NCI-H82 treated with DMSO at 0.1 percent for 48 hours (cell line): ENCODE measurements around the gene TEX29.

Experiments
- DNase-seq: peaks from one replicate; lab custom pipeline; 2025; ENCODE audit not compliant: unreplicated experiment; lab: John Stamatoyannopoulos, UW

Gene TEX29

DNA sequence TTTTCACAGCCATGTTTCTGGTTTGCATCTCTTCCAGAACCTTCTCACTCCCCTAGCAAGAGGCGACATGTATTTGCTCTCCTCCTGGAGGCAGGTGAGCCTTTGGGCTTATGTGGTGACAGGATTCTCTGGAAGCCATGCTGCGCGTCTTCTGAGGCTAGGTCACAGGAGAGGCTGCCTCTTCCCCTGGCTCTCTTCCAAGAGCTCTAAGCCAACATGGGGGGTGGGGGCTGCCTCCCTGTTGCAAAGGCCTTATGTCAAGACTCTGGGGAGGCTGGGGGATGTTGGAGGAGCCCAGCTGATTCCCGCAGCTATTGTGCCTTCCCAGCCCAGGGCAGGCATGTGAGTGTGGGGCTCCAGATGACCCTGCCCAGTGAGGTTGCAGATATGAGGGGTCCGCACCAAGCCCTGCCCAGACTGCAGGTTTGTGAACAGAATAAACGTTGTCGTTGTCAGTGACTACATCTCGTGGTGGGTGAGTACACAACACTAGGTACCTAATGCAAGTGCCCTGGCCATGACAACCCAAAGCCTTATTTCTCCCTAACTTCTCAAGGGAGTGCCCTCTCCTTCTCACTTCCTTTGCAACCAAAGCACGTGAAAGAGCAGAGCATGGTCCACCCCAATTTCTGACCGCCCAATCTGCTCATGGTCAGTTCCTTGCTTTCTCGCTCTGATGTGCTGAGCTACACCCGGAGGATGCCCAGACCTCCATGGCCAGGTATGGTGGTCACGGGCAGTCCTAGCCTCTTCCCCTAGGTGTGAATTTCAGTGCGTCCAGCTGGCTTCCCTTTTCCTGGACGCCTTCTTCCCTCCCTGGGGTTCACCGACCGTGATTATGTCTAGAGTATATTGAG, 44.9 kb downstream of the TEX29 start:
- DNase-seq: no peak

DNA sequence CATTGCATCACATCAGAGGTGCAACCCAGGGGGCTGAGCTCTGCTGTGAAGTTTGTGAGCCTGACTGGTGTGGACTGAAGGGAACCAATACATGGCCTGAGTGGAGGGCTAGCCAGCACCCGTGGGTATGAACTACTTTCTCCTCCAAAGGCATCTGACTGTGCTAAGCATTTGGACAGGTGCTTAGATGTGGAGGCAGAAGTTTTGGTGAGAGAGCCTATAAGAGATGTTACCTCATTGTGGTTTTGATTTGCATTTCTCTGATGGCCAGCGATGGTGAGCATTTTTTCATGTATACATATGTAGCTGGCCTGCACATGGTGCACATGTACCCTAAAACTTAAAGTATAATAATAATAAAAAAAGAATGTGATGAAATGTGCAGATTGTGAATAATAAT, 46.9 kb downstream of the TEX29 start:
- no peak for DNase-seq

DNA sequence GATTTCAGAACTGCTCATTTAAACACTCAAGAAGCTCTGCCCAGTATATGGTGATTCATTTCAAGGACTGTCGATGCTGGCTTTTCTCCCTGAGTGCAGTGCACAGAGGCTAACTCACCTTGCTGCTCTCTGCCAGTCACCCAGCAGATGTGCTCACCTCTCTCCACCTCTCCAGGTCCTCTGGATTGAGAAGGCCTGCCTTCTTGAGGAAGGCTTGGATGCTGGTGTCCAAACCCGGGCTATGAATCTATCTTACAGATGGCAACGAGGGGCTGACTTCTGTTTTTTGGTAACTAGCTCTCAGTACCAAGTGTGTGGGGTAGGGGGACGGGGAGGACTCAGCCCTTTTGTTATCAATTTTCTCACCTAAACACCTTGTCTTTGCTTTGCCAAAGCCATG, 47.6 kb downstream of the TEX29 start:
- DNase-seq: no peak

DNA sequence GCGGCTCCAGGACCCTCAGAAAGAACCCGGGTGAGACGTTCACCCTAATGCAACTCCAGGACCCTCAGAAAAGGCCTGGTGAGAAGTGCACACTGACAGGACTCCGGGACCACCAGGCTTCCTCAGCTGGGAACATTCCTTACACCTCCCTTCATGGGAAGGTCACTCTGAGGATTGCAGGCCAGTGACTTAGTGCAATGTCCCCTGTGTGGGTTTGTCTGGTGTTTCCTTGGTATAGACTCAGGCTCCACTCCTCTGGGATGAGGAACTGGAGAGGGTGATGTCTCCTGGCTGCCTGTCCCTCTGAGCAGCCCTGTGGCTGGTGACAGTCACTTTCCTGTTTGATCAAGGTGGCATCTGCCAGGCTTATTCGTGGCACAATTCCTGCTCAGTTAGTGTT, 49.7 kb downstream of the TEX29 start:
- no peak for DNase-seq

DNA sequence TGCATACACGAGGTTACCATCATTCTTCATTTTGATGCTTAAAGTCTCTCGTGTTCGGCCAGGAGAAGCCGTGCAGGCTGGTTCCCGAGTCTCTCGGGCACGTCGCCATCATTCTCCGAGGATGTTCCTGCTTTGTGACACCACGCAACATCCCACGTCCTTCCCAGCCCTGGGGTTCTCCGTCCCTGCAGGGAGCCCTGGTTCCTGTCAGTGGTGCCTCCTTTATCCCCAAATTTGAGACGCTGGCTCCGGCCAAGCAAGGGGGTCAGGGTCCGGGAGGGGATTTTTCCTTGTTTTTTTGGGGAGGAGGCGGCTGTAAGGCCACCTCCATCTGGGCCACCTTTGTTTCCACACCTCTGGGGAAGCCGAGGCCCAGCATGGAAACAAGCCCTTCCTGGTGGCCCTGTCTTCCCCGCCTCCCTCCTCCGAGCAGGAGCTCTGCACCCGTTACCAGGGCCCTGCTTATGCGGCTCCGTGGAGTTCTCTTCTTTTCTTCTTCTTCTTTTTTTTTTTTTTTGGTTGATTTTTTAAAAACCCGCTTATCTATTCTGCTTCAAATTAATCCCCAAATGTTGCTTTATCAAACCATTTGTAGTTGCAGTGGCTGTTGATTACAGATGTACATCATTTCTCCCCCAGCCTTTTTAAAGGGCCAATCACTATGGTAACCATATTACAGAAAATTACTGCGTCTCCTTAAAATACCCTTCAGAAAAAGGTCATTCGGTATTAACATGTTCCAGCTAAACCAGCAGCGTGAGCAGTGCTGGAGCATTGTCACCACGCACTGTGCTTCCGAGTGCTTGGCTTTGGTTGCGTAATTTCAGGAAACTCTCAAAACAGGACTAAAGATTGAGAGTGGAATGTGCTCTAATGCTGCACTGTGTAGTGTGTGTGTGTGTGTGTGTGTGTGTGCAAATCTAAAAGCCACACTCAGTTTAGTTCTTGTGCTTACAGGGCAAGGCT, 50.4 kb downstream of the TEX29 start:
- no peak for DNase-seq

DNA sequence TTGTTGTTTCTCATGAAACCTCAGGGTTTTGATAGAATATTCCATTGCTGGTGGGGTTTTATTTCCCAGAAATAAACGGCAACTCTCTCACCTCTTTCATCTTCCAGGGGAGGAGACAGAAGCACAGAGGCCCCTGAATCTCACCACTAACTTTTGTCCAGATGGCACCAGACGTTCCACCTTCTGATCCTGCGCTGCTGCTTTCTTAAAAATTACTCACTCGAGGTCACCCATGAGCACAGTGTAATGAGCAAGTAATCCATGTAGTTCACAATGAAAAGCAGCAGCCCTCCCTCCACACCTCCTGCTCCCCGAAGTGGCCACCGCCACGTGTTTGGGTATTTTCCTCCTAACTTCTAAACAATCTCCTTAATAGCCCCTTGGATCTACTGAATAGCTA, 51.3 kb downstream of the TEX29 start:
- DNase-seq: no peak

DNA sequence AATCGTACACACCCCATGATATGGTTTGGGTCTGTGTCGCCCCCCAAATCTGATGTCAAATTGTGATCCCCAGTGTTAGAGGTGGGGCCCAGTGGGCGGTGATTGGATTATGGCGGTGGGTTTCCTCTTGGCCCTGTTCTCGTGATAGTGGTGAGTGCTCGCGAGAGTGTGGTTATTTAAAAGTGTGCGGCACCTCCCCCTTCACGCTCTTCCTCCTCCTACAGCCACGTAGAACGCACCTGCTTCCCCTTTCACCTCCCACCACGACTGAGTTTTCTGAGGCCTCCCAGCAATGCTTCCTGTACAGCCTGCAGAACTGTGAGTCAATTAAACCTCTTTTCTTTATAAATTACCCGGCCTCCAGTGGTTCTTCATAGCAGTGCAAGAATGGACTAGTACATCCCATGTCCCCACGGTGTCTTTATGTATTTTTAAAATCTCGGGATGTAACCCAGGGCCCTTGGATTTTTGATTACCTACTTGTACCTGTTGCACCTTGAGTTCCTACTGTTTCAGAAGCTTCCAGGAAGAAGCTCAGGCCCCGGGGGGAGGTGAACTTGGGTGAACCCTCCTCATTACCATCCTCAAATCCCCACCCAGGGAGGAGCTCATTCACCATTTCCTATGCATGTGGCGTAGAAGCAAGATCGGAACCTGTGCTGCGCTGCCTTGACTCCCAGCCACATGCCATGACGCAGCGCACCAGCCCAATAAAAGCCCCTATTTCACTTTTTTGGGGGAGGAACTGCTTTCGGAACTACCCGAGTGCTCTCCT, 52.4 kb downstream of the TEX29 start:
- no peak for DNase-seq

DNA sequence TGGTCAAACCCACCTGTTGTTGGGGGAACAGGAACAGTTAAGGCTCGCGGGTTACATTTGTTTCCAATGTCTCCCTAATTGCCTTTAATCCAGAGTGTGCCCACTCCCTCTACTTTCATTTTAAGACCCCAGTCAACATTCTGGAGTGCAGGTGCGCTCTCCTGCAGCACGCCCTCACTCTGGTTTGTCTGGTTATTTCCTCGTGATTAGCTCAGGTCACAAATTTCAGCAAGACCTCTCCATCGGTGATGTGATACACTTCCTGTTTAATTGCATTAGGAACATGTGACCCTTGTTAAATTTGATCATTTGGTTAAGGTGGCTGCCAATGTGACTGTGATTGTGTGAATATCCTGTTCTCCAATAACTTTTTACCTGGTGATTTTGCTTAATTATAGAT, 53.0 kb downstream of the TEX29 start:
- no peak for DNase-seq

DNA sequence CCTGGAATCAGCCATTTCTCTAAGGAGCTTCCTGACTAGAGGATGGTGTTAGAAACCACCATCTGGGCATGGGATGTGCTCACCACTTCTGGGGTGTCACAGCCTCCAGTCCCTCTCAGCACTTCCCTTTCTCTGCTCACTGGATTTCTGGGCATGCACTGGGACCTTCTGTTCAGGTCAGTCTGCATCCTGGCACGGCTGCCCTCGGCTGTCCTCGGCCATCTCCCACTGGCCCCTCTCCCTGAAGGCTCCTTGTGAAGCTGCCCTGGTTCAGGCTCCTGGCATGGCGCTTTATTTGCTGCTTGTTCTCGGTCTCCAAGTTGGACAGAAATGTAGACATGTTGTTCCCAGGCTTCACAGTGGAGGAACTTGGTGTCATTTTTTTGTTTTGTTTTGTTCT, 60.0 kb downstream of the TEX29 start:
- no peak for DNase-seq

DNA sequence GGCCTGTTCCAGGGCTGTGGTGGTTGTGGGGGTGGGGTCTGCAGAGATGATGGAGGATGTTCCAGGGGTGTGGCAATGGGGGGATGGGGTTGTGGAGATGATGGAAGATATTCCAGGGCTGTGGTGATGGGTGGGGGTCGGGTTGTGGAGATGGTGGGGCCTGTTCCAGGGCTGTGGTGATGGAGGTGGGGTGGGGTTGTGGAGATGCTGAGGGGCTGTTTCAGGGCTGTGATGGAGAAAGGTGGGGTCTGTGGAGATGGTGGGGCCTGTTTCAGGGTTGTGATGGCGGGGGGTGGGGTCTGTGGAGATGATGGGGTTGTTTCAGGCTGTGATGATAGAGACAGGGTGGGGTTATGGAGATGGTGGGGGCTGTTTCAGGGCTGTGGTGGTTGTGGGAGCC, 62.0 kb downstream of the TEX29 start:
- no peak for DNase-seq

DNA sequence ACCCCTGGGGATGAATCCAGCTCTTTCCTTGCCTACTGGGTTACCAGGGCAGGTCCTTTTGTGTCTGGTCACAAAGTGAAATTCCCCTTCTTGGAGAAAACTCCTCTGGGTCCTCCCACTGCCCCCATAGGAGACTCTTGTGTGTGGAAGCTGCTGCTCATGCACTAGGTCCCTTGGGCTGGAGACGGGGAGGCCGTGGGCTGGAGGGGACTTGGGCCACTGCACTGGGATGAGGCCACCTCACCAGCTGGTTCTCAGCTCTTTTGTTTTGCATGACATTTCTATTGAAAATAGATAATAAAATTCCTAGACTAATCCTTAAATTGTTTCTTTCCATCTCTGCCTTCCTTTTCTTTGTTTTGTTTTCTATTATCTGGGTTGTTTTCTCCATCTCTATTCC, 62.4 kb downstream of the TEX29 start:
- DNase-seq: no peak

DNA sequence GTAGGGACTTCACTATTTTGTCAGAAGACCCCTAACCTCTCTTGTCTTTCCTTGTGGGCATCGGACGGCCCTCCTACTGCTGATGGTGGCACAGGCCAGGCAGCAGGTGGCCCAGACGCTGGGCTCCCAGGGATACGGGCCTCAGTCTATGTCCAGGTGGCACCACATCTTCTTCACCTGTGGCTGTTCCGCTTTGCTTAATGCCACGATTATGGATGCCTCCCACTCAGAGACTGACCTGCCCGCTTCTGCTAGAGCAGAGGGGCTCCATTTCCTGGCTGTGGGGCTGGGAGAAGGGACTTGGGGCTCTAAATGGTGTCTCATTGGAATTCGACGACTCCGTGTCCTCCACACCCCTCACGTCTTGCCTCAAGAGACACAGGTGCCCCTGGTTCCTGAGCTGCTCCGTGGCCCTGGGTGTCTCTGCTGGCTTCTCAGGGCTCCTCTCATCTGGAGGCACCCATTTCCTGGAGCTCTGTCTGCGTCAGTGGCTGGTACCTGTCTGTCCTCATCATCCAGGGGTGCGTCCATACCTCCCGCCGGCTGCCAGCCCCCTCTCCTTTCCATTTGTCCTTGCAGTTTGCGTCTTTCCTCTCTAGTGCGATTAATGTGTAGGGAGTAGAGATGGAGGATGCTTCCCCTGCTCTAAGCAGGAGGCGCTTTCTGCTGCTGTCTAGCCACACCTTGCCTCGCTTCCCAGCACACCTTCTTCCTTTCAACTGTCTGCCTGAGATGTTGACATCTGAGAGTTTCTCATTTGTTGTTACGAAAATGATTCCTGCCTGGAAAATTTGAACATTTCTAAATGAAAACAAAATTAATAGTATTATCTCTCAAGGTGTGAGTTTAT, 63.4 kb downstream of the TEX29 start:
- no peak for DNase-seq

DNA sequence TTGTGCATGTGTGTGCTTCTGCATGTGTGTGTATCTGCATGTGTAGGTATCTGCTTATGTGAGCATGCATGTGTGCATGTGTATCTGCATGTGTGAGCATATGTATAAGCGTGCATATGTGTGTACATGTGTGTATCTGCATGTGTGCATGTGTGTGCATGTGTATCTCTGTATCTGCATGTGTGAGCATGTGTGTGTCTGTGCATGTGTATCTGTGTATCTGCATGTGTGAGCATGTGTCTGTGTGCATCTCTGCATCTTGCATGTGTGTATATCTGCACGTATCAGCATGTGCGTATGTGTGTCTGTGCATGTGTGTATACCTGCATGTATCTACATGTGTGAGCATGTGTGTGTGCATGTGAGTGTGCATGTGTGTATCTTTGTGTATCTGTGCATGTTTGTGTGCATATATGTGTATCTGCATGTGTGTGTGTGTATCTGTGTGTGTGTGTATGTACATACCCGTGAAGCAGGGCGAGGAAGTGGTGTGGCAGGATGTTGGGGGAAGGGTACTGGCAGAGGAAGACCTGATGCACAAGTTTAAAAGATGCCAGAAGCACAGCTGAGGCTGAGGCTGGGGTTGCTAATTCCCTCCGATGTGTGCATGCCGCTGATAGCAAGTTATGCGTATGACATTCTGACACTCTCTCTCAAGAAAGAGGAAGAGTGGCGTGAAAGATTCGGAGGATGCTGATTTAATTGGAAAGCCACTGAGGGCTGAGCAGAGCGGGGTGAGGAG, 64.2 kb downstream of the TEX29 start:
- DNase-seq: no peak

DNA sequence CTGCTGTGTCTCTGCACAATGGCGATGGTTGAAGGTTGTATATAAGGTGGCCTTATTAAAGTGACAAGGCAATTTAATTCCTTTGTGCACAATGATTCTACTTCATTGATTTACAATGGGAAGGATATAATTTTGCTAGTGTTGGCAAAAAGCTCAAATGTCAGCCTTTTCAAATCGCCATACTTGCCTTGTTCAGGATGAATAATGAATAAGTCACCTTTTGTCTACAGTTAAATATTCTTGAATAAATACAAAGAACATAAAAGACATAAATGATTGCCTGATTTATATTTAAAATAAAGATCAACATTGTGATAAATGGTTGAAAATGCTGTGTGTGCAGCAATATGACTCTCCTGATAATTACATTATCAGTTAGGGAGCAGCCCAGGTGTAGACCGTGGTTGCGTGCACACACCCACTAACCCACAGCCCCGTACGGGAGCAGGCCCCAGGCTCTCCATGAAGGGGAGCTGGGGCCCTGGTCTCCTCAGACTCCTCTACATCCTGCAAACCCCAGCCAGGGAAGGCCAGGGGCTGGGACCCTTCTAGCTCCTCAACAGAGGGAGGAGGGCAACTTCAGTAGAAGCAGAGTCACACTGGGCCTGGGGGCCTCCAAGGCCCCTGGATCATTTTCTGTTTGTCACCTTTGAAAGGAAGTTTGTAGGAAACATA, 64.9 kb downstream of the TEX29 start:
- no peak for DNase-seq

DNA sequence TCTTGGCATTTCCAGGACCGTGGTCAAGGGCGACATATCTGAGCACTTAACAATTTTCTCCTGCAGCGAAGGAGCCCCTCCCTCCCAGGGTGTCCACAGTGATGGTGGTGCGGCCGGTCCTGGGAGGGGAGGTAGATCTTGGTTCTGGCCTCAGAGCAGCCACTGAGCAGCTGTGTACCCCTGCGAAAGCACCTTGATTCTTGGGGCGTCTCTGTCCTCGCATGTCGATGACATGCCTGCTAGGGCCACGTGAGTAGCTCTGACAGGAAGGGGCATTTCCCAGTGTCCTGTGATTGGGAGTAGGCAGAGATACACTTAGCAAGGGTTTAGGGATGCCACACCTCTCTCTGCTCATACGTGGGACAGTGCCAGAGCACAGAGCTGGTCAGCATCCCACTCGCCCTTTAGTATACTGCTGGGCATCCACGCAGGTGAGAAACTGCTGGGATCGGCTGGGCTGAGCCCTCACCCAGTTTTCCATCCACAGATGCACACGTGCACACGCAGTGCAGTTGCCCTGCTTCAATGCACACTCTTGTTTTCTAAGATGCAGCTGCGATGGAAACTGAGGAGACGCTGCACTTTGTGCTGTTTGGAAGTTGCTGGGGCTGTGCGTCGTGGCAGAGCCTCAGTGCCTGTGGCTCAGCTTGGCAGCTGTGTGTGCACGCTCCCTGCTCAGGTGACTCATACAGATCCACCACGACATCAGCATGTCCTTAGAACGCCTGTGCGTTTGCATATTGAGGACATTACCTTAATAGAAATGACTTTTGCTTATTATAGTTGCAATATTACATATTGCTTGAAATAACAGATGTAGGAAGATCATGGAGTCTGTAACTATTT, 66.8 kb downstream of the TEX29 start:
- DNase-seq: no peak

DNA sequence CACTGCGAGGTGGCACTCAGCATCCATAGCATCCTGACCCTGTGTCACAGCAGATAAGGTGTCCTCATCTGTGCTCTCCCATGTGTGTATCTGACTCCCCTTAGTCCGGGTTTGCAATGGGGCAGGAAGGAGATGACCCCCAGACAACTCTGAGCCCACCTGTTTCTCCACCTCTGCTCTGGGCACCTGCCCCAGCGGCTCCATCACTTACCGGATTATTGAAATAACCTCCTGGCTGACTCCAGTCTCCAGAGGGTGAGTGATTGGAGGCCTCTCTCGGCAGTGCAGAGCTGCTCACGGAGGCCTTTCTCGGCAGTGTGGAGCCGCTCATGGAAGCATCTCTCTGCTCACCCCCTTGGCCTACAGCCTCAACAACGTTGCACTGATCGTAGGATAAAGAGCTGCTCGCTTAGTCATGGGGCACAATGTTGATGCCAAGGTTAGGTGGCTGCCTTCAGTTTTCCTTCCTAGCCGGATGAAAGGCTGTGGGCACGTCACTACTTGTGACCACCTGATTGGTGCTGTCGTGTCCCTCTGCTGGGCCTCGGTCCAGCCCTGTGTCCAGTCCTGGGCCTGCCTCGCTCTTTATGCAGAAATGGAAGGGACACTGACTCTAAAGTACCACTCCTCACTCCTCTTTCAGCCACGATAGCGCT, 67.6 kb downstream of the TEX29 start:
- no peak for DNase-seq

DNA sequence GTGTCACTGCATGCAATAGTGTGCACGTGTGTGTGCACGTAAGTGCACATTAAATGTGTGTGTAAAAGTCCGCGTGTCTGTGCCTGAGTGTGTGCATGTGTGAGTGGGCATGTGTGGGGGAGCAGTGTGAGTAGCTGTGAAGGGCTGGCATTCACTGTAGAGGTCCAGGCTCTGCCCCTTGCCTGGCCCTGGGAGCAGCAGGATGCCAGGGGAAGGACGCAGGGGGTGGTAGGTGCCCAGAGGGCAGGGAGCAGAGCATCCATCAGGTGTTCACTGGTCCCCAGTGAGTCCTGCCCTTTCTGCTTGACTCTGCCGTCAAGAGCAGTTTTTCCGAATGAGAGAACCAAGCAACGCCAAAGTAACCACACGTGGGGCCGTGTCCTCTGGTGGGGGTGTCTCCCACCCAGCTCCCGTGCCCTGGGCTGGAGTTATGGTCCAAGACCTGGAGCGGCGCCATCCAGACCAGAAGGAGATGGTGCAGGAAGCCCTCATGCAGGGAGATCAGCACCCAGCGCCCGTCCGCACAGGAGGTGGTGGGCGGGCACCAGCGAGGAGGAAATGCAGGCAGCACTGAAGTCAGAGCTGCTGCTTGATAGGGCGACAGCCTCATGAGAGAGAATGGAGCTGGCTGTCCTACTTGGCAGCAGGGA, 68.5 kb downstream of the TEX29 start:
- DNase-seq: no peak
